ENCODE results near the gene SERINC2. TPM values are rescaled to one million over a fixed set of nuclear protein-coding genes. Genes with fewer than 3 reads are reported as not detected.
A peak's percentile ranks its signal among the peaks of the same experiment; 100 is the strongest.

The SERINC2 gene
- total and polyA plus RNA-seq, 9 of the 15 experiments (the other 6 are each of a cell fraction or from before 2014, with no cell fraction given) = 0.07 to 1.2 (median 0.70) TPM; not detected in 2

GRCh38 chr1:31444725-31445448 lies 31.9 kb downstream of the SERINC2 start (continued):
- TF ChIP-seq ZKSCAN1 (IDR thresholded peaks at IDR 0.05; ENCODE audit: low read depth, low read length) = no peak
- TF ChIP-seq BHLHE40 (IDR thresholded peaks at IDR 0.05; ENCODE audit: low read length) = peak; percentile 51; the same call in 1 of the 2 replicates
- no peak for TF ChIP-seq ELK1 (CRISPR knock-in tag; IDR thresholded peaks at IDR 0.05)
- TF ChIP-seq ZNF274 (IDR thresholded peaks at IDR 0.05; ENCODE audit: borderline replicate concordance, low read depth, low read length) = no peak
- no peak for TF ChIP-seq GTF2A2 (tag; IDR thresholded peaks at IDR 0.05)
- TF ChIP-seq SMC3 (conservative IDR thresholded peaks at IDR 0.05; ENCODE audit: insufficient read depth, low read depth, low read length) = no peak
- TF ChIP-seq MBD1 (CRISPR knock-in tag; IDR thresholded peaks at IDR 0.05) = no peak
- TF ChIP-seq XRCC5 (IDR thresholded peaks at IDR 0.05; ENCODE audit: low read depth, low read length) = no peak
- no peak for TF ChIP-seq ZNF398 (CRISPR knock-in tag; IDR thresholded peaks at IDR 0.05)
- no peak for TF ChIP-seq PML (IDR thresholded peaks at IDR 0.05; ENCODE audit: low read length)
- TF ChIP-seq ZNF655 (CRISPR knock-in tag; IDR thresholded peaks at IDR 0.05) = no peak
- no peak for TF ChIP-seq MLX (CRISPR knock-in tag; conservative IDR thresholded peaks at IDR 0.05)
- no peak for TF ChIP-seq ARID3A (IDR thresholded peaks at IDR 0.05; ENCODE audit: borderline replicate concordance, low read depth, low read length)
- TF ChIP-seq MCM2 (IDR thresholded peaks at IDR 0.05; ENCODE audit: low read depth) = no peak
- TF ChIP-seq NFIC (IDR thresholded peaks at IDR 0.05) = peak; percentile 72
- TF ChIP-seq ZNF830 (CRISPR knock-in tag; IDR thresholded peaks at IDR 0.05) = no peak
- no peak for TF ChIP-seq SRSF9 (IDR thresholded peaks at IDR 0.05; ENCODE audit: borderline replicate concordance, low read depth, low read length)
- no peak for TF ChIP-seq SRSF7 (optimal IDR thresholded peaks at IDR 0.05; ENCODE audit: low read depth, low read length)
- no peak for TF ChIP-seq SP2 (IDR thresholded peaks at IDR 0.05; ENCODE audit: extremely low read depth, low read depth, low read length, poor library complexity, severe bottlenecking)

Measured in K562 (cell line).